Pulmonary artery endothelial cell (primary cell): ENCODE data around the gene TBL1XR1. TPM values are rescaled to one million over a fixed set of nuclear protein-coding genes. Genes with fewer than 3 reads are reported as not detected.
"Not testable (repeated sequence)": the region's sequence is repeated elsewhere in the genome, so short reads cannot be mapped to it uniquely, and the experiment has no call there.

ENCODE experiments used
- DNase-seq: peaks from one replicate; pipeline ENCODE4 v3.0.0-alpha.2; 2011; ENCODE audit warnings: low read depth, low spot score
- total RNA-seq: library from RNA; depleted of rRNA; stranded (reverse); fragments of >200 nt; gene quantifications from 2 replicates; pipeline ENCODE4 v1.2.3, GENCODE V29; 2014

The TBL1XR1 gene
- total RNA-seq, 1 donor from 2014 or later, result 200 TPM

DNA sequence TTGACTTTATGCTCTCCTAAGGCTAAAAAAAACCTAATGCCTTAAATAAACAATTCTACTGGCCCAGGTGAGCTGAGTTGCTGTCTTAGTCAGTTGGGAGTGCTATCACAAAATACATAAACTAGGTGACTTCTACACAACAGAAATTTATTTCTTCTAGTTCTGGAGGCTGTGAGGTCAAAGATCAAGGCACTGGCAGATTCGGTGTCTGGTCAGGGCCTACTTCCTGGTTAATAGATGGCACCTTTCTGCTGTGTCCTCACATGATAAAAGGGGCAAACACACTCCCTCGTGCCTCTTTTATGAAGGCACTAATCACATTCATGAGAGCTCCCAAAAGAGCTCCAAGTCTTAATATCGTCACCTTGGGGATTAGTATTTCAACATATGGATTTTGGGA is 11.5 kb upstream of the TBL1XR1 start:
- no peak for DNase-seq

DNA sequence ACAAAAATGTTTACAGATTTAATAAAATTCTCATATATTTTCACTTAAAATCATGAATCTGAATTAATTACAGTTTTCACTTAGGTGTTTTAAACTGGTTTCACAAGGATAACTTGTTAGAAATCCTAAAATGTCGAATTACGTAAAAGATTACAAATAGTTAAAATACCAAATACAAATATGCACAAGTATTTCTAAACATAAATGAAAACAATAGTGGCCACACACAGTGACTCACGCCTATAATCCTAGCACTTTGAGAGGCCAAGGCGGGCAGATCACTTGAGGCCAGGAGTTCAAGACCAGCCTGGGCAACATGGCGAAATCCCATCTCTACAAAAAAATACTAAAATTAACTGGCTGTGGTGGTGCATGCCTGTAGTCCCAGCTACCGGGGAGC is 10.9 kb upstream of the TBL1XR1 start:
- no peak for DNase-seq

DNA sequence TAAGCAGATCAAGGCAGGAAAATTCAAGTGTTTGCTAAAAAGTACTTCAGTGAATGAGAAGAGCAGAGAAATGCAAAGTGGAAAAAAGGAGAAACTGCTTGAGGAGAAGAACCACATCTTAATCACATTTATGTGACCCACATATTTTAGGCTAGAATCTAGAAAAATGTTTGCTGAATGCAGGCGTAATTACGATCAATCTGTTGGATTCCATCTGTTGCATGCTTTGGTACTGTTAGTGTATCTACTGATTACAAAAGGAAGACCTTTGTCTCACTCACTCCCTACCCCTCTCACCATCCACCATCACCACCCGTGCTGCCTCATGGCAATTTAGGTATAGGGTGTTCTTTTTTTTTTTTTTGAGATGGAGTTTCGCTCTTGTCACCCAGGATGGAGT is 9.7 kb upstream of the TBL1XR1 start:
- DNase-seq, result no peak

DNA sequence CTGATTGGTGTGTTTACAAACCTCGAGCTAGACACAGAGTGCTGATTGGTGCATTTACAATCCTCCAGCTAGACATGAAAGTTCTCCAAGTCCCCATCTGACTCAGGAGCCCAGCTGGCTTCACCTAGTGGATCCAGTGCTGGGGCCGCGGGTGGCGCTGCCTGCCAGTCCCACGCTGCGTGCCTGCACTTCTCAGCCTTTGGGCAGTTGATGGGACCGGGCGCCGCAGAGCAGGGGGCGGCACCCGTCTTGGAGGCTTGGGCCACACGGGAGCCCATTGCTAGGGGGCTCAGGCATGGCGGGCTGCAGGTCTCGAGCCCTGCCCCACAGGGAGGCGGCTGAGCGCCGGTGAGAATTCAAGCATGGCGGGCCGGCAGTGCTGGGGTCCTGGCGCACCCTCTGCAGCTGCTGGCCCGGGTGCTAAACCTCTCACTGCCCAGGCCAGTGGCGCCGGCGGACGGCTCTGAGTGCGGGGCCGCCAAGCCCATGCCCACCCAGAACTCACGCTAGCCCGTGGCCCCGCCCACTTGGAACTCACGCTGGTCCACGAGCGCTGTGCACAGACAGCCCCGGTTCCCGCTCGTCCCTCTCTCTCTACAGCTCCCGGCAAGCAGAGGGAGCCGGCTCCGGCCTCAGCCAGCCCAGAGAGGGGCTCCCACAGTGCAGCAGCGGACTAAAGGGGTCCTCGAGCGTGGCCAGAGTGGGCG is 6.6 kb upstream of the TBL1XR1 start:
- no peak for DNase-seq

DNA sequence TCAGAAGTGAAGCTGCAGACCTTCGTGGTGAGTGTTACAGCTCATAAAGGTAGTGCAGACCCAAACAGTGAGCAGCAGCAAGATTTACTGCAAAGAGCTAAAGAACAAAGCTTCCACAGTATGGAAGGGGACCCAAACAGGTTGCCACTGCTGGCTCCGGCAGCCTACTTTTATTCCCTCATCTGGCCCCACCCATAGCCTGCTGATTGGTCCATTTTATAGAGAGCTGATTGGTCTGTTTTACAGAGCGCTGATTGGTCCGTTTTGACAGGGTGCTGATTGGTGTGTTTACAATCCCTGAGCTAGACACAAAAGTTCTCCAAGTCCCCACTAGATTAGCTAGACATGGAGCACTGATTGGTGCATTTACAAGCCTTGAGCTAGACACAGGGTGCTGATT is 5.7 kb upstream of the TBL1XR1 start:
- DNase-seq, result not testable (repeated sequence)

DNA sequence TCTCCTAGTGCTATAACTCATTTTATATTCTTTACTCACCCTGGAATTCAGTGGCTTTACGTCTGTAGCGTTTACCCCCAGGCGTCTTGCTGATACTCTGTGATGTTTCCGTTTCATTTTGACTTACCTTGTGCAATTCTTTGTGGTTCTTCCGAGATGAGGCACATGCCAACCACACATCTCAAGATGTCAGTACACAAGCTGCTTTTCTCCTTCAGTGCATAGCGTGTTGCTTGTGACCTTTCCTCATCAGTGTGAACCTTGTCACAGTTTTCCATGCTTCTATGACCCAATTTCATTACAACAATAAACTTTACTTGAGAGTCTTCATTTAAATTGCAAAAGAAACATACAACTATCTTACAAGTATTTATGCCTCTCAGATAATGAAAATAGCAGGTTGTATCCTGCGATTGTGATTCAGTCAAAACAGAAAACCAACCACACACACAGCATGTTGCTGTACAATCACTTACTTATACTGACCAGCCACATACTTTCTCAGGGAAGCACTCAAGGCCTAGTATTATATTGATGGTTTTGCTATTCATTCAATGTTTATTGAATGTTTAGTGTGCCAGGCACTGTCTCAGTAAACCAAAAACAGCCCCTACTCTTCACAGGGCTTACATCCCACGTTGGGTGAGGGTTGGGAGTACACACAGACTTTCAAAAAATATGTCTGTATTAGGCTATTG is 4.6 kb upstream of the TBL1XR1 start:
- no peak for DNase-seq

DNA sequence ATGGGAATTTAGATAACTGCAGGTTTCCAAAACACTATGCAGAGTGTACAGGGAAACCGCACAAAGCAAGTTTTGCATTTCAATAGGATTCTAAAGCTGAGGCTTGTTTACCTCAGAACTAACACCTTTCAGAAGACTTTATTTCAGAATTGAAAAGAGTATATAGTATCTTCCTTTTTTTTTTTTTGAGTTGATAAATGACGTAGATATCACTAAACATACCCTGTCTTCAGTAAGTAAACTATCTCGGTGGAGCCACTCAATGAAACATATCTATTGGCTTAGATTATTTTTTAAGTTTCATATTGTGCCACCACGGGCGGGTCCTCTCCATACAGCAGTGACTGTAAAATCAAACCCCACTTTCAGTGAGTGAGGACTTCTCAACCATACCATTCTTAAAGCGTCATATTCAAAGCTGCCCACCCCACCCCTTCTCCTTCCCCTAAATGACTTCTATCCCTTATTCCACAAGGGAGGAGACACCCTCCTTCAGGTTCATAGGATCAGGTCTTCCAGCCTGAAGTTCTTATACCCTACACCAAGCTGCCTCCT is 2.0 kb upstream of the TBL1XR1 start:
- DNase-seq, result no peak

DNA sequence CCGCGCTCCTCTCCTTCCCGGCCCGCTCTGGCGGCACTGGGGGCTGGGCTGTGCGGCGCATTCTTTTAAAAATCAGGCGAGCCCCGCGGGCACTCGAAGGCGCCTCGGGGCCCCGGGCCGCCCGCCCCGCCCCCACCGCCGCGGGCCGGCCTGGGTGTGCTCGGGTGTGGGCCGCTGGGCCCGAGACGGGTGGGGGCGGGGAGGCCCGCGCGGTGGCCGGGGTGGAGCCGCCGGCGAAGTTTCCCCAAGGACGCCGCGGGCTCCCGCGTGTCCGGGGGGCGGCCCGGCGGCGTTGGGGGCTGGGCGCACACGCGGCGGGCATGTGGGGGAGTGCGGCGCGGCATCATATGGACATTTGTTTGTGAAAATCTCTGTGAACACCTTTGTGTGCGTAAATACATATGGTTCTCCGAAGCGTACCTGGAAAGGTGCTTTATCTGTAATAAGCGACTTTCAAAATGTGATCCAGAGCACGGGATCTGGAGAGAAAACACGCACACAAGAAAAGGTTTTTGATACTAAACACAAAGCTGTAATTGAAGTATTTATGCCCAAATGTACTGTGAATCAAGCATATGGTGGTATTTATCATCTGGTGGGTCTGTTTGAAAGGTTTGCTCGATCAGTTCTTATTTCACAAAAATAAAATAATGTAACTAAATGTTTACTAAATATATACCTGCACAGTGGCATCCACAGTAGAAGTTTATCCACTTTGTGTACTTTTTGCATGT is 612 bp upstream of the TBL1XR1 start:
- no peak for DNase-seq

DNA sequence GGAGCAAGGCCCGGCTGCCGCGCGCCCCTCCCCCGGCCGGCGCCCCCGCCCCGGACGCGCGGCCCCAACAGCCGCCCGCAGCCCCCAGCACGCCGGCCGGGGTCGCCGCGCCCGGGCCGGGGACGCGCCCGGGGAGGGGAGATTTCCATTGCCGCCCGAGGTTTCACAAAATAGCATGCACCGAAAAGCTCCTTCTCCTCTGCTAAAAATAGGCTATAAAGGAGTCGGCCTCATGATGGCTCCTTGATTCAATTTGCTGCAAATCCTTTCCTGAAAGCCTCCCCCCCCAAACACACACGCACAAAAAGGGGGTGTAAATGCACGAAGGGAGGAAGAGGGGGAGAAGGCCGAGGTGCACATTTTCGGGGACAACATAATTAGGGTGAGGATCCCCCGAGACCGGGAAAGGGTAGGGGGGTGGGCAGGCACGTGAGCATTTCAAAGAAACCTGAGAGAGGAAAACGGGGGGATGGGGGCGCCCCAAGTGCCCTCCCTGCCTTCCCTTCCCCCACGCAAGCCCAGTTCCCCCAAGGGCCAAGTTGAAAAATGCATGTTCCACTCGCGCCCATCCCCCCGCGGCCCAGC is 734 bp downstream of the TBL1XR1 start:
- no peak for DNase-seq

DNA sequence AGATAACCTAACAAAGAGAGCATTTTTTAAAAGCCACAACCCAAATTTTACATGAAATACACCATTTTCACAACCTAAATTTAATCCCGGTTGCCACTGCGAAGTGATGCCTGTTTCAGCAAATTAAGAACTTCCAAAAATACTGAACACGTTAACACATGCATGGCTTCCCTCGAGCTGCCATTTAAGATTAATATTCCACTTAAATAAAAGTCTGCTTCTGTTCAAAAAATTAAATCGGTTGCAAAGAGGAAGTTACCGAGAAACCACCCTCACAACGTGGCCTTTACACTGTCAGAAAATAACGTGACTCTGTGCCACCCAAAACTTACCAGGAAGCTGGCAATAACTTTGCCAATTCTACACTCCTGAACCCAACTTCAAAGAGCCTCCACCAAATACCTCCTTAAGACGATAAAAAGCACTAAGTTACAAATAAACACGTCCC is 1.2 kb downstream of the TBL1XR1 start:
- DNase-seq, result no peak

DNA sequence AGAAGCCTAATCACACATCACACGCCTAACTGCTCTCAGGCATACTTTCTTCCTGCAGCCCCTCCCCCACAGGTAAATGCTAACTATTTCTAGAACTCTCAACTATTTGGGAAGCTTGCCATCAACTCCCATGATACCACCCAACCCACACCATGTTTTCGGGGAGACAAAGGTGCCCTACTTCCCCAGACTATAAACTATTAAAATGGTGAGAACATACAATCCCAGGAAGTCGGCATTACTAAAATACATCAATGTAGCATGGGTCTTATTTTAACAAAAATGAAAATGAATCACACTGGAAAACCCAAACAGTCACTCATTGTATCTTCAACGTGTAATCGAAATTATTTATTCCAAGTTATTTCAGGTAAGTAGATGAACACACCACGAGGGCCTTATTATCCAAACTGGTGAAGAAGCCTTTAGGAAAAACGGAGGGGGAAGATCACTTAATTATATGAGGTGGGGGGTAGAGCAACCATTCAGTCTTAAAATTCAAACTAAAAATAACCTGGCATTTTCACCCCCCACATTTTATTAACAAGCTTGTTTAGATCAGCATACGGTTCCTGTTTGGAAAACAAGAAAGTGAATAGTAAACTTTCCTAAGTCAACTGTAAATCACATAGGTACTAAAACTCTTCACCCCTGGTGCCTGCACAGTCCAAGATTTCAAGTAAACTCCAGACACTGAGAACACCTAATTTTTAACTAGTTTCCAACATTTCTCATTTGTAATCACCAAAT is 1.9 kb downstream of the TBL1XR1 start:
- no peak for DNase-seq

DNA sequence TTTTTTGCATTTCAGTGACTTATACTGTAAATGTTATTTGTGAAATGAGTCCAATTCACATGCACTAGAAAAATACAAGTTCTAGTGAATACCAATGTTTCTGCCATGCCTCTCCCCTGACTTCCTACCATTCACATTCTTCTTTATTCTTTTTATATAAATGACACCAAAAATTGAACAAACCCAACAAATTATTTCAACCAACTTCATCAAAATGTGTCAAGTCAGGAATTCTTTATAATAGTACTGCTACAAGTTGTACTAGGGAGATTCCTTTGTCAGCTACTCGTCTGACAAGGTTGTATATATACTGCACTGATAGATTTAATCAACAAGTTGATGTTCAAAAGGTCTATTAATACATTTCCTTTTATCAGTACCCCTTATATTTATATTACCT is 3.0 kb downstream of the TBL1XR1 start:
- DNase-seq, result no peak

DNA sequence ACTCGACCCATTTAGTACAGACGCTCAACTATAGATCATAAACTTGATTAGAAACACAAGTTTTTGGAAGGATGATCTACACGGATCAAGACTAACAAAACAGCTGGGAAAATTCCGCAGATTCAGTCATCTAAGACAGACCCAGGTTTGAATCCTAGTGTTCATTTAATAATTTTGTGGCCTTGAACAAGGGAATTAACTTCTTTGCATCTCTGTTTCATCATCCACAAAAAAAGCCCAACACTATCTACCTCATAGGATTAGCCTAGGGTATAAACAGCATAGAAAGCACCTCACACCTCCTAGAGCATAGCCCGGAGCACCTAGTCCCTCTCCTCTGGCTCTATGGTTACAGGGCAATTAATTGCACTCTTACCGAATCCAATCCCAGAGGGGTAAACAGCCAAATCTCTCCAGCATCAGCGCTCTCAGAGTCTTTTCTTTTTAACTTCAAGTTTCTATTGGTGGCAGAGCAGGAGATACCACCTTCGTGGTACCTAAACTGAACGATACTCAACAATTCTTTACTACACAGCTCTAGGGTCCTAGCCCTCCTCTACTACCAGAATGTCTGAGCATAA is 3.5 kb downstream of the TBL1XR1 start:
- no peak for DNase-seq

DNA sequence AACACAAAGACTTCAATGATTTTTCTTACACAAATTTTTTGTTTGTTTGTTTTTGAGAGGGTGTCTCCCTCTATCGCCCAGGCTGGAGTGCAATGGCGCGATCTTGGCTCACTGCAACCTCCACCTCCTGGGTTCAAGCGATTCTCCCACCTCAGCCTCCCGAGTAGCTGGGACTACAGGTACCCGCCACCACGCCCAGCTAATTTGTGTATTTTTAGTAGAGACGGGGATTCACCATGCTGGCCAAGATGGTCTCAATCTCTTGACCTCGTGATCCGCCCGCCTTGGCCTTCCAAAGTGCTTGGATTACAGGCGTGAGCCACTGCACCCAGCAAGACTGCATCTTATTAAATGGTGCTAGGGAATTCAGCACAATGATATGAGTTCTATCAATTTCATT is 4.0 kb downstream of the TBL1XR1 start:
- not testable (repeated sequence) for DNase-seq

DNA sequence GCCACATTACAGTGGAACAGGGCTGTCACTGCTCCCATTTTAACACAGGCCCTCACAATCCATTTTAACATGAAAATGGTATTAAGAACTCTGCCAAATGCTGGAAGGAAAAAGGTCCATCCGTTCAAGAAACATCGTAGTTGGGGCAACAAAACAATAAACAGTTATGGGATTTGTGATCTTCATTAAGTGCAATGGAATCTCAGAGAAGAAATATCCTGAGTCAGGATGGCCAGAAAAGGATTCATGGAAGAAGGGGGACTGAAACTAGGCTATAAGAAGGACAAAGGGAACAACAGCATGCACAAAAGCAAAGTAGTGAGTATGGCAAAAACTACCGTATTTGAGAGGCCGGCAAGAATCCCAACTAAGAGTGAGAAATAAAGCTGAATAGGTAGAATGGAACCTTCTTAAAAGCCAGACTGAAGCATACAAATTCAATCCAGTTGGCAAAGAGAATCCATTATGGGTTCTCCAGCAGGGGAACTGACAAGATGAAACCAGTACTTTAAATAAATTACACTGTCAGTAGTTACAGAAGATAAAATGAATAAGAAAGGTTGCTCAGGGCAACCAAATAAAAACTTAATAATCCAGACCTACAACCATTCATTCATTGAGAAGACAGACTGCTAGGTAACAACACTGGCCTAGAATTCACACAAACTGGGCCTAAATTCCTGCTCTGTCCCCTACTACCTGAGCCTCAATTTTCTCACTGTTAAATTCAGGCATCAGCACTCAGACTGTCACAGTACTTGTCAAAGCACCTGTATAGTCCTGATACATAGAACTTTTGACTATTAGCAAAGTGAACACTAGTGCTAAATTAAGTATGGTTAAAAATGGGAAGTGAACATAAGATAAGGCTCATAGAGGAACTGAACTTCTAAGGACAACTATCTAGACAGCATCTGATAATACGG is 6.3 kb downstream of the TBL1XR1 start:
- no peak for DNase-seq

DNA sequence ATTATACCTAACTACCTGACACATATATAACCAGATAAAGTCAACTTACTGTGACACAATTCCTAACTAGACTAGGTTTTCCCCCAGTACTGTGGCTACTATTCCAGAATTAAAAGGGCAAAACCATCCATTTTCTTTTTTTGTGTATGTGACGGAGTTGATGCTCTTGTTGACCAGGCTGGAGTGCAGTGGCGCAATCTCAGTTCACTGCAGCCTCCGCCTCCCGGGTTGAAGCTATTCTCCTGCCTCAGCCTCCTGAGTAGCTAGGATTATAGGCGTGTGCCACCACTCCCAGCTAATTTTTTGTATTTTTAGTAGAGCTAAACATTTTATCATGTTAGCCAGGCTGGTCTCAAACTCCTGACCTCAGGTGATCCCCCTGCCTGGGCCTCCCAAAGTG is 7.1 kb downstream of the TBL1XR1 start:
- not testable (repeated sequence) for DNase-seq

DNA sequence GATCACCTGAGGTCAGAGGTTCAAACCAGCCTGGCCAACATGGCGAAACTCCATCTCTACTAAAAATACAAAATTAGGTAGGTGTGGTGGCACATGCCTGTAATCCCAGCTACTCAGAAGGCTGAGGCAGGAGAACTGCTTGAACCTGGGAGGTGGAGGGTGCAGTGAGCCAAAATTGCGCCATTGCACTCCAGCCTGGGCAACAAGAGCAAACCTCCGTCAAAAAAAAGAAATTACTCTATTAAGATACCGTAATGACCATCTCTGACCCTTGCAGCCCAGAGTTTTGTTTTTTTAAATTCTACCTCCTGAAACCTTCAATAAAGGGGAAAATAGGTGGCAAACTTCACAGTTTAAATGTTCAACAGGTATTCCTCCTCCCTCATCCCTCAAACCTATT is 9.0 kb downstream of the TBL1XR1 start:
- not testable (repeated sequence) for DNase-seq

DNA sequence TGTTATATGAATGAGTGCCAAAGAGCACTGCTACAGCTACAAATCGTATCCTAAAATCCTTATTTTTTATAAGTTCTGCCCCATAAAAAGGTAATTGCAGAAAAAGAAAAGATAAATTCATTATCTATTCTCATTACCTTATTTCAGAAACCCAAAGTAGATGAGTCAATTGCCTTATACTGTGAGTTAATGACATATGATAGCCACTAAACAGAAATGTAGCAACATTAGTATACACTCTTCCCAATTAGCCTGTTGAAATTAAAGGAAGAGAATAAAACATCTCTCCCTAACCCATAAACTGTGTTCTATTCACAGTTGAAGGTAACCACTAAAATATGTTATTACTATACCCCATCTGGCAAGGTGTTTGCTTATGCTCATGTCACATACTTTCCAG is 11.0 kb downstream of the TBL1XR1 start:
- no peak for DNase-seq

DNA sequence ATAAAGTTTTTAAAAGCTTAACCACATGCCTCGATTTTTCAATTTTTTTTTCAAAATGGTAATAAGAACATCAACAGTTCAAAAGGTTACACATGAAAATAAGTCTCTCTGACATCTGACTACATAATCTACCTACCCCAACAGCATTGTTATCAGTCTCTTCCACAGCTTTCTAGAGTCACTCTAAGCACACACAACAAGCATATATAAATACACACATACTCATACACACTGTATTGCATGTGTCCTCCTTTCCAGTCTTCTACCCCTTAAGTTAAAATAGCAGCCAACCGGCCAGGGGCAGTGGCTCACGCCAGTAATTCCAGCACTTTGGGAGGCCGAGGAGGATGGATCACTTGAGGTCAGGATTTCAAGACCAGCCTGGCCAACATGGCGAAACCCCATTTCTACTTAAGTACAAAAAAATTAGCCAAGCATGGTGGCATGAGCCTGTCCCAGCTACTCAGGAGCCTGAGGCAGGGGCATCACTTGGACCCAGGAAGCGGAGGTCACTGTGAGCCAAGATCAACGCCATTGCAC is 12.2 kb downstream of the TBL1XR1 start:
- DNase-seq, result no peak
